Ramos (cell line): ENCODE results near the gene PRRT3.

Experiments
- in situ Hi-C: fragments of 300-500 bp; cut with MboI; formaldehyde crosslinking; loops from one replicate; pipeline ENCODE4 v1.14.3; 2022; ENCODE audit warnings: low sequenced_read_pairs; ENCODE audit not compliant: unreplicated experiment

The PRRT3 gene

DNA sequence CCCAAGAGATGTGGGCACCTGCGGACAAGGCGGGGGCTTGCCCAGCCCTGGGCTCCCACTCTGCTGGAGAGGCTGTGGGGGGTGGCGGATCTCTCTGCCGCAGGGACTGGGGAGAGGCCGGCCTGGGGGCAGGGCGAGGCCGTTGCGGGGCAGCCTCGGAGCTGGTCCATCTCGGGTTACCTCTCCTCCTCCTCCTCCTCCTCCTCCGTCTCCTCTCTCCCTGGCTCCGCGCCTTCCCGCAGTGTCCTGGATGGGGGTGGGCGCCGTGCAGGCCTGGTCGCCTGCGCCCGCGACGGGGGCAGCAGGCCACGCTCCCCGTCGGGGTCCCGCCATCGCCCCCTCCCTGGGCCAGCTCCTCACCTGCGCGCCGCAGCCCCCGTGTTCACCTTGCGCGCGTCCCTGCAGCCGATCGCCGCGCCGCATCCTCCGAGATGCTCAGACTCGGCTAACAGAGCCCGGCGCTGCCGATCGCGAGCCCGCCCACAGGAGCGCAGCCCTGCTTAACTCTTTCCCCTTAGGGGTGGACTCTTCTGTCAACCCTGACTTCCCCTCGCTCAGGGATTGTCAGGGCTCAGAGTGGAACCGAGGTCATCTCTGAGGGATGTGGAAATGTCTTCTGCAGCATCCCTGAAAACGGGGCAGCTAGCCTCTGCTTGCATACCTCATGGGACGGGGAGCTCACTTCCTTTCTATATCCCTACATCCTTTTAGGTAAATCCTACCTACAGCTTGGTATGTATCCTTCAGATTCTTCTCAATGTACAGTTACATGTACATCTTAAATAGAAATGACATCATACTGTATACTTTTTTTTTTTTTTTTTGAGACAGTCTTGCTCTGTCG, at the start of gene PRRT3:
Gene PRRT3, minus strand, starts transcription at position 447 of the 844 bp plus-strand sequence. CDS start 2,293 bp downstream, outside the sequence.
- in situ Hi-C loops = no loop called here

DNA sequence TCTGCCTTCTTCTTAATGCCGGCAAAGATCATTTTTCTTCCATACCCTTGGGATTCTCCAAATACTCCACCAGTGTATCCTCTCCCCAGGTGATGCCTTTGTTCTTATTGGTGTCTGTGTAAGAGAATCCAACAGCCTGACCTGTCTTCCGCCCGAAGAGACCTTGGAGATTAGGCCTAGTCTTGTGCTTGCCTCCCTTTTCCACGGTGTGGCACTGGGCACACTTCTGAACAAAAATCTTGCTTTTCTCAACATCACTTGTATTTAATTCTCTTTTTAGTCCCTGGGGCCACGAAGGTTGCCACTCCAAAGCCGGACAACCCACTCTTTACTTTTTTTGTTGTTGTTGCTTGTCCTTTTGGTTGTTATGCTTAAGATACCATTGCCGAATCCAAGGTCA, 48.5 kb upstream of the PRRT3 start:
- in situ Hi-C loops = no loop called here

DNA sequence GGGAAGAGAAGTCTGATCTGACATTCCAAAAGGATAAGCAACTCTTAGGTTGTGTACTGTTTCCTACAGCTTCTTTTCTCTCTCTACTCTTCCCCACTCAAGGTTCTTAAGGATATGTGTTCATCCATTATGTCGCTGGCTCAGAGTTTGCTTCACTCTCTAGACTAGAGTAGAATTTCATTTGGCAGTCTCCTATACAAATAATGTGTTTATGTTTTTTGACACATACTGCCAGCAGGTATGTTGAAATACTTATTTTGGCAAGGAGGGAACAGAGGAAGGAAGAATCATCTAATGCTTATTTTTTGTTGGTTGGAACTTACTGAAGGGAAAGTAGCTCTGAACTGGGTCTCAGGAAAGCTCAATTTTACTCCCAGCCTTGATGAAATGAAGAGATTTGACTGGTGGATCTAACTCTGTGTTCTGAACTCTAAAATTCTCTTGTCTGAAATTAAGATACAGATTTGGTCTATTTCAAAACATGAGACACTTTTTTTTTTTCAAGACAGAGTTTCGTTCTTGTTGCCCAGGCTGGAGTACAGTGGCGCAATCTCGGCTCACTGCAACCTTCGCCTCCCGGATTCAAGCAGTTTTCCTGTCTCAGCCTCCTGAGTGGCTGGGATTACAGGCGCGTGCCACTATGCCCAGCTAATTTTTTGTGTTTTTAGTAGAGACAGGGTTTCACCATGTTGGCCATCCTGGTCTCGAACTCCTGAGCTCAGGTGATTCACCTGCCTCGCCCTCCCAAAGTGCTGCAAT, 42.1 kb upstream of the PRRT3 start:
- in situ Hi-C loops = no loop called here

DNA sequence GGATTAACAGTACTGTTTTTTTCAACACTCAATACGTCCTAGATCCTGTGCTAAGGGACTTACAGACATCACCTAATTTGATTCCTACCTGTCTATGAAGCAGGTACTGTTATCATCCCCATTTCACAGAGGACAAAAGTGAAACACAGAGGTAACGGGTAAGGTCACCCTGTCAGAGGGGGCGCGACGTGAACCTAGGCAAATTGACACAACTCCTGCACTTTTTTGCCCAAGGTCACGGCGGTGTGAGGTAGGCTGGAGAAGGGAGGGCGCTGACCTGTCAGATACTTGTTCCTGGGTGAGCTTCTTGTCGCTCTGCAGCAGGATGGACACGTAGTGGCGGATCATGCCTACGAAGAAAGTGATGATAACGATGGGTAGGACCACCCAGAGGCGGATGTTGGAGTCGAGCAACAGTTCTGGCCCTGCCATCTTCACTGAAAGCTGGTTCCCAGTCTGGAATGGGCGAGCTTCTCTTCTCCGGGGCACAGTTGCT, 34.1 kb upstream of the PRRT3 start:
- in situ Hi-C loops = no loop called here

DNA sequence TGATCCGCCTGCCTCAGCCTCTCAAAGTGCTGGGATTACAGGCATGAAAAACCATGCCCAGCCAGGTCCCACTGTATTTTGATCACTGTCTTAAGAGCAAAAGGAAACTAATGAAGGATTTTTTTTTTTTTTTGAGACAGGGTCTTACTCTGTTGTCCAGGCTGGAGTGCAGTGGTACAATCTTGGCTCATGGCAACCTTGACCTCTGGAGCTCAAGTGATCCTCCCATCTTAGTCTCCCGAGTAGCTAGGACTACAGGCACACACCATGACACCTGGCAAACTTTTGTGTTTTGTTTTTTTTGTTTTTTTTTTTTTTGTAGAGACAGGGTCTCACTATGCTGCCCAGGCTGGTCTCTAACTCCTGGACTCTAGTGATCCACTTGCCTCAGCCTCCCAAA, 28.0 kb upstream of the PRRT3 start:
- in situ Hi-C loops = no loop called here

DNA sequence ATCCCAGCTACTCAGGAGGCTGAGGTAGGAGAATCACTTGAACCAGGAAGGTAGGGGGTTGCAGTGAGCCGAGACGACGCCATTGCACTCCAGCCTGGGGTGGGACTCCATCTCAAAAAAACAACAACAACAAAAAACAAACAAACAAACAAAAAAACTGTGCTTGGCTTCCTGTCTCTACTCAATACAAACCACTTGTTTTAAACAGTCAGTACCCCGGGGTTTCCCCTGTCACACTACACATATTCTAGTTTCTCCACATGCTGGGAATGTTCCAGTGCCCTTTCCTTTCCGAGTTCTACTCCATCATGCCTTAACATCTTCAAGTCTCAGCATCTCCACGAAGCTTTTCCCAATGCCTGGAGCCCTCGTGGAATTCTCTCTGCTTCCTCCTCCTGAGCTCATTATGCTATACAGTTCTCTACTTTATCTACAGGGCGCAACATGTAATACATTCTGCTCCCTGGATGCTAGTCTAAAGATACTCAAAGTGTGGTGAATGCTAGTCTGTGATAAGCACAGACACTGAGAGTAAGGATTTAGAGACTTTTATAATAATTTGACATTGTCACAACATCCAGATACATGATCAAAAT, 26.6 kb upstream of the PRRT3 start:
- in situ Hi-C loops = no loop called here

DNA sequence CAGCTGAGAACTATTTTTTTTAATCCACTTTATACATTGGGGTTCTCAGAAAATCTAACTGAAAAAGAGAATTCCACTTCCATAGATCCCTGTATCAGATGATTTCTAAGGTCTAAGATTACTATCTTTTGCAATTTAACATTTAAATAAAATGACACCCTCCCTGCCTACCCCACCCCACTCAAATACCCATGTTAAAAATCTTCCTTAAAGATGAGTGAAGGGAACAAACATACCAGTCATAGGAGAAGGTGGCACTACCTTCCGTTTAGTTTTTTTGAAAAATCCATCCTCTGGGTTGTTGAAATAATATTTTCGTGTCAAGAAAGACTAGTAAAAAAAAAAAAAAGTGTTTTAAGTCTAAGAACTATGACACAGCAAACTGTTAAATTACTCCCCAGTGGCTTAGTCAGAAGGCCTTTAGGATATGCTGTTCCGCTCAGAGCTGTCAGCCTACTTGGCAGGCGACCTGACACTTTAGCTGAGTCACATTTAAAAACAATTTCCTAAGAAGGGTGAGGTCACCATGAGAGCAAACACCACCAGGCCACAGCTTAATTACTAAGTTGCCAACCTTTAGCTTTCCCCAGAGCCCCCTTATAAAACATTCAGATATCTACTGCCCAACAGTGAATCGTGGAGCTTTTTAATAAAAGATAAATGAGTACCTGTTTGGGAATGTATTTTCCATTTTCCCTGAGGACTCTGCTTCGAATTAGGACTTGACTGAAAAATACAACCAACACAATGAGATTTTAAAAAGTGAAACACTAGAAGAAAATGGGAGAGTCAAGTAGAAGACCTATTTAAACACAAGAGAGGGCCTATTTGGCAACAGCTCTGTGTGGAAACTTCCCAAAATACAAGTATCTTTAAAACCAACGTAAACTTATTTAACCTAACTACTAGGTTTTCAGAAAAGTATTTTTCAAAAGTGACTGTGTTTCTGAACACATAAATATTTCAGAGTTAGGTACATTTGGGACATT, 24.8 kb upstream of the PRRT3 start:
- in situ Hi-C loops = no loop called here

GRCh38 chr3:9970020-9970652, 17.9 kb upstream of the PRRT3 start:
- in situ Hi-C loops = no loop called here

GRCh38 chr3:9969632-9970019, 17.4 kb upstream of the PRRT3 start:
- in situ Hi-C loops = no loop called here

- in situ Hi-C loops = no loop called here
Measured at GRCh38 chr3:9966841-9967240, 14.6 kb upstream of the PRRT3 start.

DNA sequence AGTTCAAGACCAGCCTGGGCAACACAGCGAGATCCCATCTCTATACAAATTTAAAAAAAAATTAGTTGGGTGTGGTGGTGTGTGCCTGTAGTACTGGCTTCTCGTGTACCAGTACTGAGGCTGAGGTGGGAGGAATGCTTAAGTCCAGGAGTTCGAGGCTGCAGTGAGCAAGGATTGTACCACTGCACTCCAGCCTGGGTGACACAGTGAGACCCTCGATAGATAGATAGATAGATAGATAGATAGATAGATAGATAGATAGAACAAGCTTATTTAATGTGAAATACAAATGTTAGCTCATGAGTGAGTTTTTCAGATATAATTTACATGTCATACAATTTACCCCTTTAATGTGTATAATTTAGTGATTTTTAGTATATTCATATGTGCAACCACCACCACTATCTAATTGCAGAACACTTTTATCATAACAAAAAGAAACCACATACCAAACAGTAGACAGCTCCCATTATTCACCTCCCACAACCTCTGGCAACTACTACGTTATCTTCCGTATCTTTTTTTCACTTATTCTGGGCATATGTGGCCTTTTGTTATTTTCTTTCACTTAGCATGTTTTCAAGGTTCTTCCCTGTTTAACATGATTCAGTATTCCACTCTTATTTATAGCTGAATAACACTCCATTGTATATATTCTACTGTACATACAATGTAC, 13.1 kb upstream of the PRRT3 start:
- in situ Hi-C loops = no loop called here

- in situ Hi-C loops = no loop called here
Measured at GRCh38 chr3:9957214-9957613, 5.0 kb upstream of the PRRT3 start.

DNA sequence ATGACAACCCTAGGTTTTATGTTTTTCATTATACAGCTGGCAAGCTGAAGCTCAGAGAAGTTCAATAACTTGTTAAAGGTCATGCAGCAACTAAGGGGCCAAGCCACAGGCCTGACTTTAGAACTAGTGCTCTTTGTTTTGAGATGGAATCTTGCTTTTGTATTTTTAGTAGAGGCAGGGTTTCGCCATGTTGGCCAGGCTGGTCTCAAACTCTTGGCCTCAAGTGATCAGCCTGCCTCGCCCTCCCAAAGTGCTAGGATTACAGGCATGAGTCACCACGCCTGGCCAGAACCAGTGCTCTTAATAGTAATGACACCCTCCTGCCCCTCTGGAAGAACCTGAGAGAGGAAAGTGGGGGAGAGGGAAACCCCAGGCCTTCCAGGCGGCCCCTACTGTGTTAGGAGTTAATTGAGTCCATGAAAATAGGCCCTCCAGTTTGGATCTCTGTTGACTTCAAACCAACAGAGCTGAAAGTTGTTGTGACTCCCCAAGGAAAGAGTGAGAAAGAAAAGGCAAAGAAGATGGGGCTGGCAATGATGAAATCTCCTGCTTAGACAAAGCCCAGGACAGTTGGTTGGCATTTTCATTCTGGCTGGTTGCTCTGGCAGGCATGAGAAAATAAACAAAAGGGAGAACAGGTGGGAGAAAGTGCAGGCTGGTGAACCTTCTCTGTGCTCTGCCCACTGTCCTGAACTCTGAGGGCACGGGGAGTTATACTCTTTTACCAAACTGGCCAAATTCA, 3.6 kb upstream of the PRRT3 start:
- in situ Hi-C loops = no loop called here

- in situ Hi-C loops = no loop called here
Measured at GRCh38 chr3:9955067-9955502, 2.9 kb upstream of the PRRT3 start.

DNA sequence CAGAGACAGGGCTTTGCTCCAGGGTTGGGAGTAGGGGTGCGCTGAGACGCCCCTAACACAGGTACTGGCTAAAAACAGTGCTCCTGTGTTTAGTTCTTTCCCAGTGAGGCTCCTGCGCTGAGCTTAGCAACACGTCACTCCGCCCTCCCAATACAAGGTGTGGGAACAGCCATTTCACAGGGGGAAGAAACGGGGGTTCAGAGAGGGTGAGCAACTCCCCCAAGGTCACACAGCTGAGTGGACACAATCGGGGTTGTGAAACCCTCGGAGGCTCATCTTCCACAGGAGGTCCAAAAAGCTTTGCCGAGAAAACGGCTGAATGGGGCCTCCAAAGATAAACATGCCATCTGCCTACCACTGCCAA, 628 bp downstream of the PRRT3 start:
- in situ Hi-C loops = no loop called here

- in situ Hi-C loops = no loop called here
Measured at GRCh38 chr3:9951126-9951525, 1.1 kb downstream of the PRRT3 start.

DNA sequence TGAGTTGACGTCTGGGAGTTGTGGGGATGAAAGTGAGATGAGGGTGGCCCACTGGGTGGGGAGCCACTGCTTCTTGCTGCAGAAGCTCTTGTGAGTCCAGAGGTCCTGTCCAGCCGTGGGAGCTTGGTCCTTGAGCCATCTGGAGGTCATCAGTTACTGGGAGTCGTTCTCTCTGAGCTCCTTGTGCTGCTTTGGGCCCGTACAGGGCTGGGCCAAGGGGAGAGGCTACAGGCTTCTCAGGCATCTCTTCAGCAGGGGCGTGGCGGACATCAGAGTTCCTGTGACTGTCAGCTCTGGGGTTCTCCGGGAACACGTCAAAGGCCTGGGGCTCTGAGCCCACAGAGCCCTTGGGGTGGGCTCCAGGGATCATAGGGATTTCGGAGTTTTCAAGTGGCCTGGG, 2.6 kb downstream of the PRRT3 start:
- in situ Hi-C loops = no loop called here

GRCh38 chr3:9949115-9949514, 3.1 kb downstream of the PRRT3 start:
- in situ Hi-C loops = no loop called here
